ENCODE measurements around the gene LYPD8. TPM values are rescaled to one million over a fixed set of nuclear protein-coding genes. Genes with fewer than 3 reads are reported as not detected.

The LYPD8 gene
- total and polyA plus RNA-seq, 9 of the 15 experiments (the other 6 are each of a cell fraction or from before 2014, with no cell fraction given): 0.50 to 2.1 (median 1.3) TPM

DNA sequence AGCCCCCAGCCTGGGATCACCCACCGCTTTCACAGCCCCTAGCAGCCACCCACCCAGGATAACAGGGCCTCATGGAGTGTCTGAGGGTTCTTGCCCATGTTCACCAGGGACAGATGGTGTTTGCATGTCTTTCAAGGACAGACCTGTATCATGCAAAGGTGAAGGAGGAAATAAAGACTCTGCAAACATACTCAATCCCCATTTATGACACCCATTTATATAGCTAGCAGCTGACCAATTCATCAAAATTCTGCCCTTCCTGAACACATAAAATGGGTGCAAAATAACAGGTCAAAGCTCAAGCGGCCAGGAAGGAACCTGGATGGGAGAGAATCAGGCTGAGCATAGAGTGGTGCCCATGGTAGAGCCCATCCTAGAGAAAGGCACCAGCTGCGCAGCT lies 32.8 kb upstream of the LYPD8 start (continued):
- TF ChIP-seq, protein P1, sequence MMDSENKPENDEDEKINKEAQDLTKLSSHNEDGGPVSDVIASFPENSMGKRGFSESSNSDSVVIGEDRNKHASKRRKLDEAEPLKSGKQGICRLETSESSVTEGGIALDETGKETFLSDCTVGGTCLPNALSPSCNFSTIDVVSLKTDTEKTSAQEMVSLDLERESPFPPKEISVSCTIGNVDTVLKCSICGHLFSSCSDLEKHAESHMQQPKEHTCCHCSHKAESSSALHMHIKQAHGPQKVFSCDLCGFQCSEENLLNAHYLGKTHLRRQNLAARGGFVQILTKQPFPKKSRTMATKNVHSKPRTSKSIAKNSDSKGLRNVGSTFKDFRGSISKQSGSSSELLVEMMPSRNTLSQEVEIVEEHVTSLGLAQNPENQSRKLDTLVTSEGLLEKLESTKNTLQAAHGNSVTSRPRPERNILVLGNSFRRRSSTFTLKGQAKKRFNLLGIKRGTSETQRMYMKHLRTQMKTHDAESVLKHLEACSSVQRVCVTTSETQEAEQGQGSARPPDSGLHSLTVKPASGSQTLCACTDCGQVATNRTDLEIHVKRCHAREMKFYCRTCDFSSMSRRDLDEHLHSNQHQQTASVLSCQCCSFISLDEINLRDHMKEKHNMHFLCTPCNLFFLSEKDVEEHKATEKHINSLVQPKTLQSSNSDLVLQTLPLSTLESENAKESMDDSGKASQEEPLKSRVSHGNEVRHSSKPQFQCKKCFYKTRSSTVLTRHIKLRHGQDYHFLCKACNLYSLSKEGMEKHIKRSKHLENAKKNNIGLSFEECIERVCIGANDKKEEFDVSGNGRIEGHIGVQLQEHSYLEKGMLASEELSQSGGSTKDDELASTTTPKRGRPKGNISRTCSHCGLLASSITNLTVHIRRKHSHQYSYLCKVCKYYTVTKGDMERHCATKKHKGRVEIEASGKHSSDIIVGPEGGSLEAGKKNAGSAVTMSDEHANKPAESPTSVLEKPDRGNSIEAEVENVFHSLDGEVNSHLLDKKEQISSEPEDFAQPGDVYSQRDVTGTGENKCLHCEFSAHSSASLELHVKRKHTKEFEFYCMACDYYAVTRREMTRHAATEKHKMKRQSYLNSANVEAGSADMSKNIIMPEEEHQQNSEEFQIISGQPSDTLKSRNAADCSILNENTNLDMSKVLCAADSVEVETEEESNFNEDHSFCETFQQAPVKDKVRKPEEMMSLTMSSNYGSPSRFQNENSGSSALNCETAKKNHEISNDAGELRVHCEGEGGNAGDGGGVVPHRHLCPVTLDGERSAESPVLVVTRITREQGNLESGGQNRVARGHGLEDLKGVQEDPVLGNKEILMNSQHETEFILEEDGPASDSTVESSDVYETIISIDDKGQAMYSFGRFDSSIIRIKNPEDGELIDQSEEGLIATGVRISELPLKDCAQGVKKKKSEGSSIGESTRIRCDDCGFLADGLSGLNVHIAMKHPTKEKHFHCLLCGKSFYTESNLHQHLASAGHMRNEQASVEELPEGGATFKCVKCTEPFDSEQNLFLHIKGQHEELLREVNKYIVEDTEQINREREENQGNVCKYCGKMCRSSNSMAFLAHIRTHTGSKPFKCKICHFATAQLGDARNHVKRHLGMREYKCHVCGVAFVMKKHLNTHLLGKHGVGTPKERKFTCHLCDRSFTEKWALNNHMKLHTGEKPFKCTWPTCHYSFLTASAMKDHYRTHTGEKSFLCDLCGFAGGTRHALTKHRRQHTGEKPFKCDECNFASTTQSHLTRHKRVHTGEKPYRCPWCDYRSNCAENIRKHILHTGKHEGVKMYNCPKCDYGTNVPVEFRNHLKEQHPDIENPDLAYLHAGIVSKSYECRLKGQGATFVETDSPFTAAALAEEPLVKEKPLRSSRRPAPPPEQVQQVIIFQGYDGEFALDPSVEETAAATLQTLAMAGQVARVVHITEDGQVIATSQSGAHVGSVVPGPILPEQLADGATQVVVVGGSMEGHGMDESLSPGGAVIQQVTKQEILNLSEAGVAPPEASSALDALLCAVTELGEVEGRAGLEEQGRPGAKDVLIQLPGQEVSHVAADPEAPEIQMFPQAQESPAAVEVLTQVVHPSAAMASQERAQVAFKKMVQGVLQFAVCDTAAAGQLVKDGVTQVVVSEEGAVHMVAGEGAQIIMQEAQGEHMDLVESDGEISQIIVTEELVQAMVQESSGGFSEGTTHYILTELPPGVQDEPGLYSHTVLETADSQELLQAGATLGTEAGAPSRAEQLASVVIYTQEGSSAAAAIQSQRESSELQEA (IDR thresholded peaks at IDR 0.05; ENCODE audit: low read depth): no peak
- TF ChIP-seq, protein P2, sequence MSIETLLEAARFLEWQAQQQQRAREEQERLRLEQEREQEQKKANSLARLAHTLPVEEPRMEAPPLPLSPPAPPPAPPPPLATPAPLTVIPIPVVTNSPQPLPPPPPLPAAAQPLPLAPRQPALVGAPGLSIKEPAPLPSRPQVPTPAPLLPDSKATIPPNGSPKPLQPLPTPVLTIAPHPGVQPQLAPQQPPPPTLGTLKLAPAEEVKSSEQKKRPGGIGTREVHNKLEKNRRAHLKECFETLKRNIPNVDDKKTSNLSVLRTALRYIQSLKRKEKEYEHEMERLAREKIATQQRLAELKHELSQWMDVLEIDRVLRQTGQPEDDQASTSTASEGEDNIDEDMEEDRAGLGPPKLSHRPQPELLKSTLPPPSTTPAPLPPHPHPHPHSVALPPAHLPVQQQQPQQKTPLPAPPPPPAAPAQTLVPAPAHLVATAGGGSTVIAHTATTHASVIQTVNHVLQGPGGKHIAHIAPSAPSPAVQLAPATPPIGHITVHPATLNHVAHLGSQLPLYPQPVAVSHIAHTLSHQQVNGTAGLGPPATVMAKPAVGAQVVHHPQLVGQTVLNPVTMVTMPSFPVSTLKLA (conservative IDR thresholded peaks at IDR 0.05): no peak
- TF ChIP-seq L3MBTL2 (IDR thresholded peaks at IDR 0.05) (no peak), HDAC8 (tag; IDR thresholded peaks at IDR 0.05) (no peak), GATAD2B (IDR thresholded peaks at IDR 0.05; ENCODE audit: borderline replicate concordance) (no peak), RBM17 (IDR thresholded peaks at IDR 0.05; ENCODE audit: borderline replicate concordance, low read depth, low read length) (no peak), HMG20B (CRISPR knock-in tag; IDR thresholded peaks at IDR 0.05) (no peak), MECOM (CRISPR knock-in tag; IDR thresholded peaks at IDR 0.05) (no peak), GABPA (tag; conservative IDR thresholded peaks at IDR 0.05; ENCODE audit: low read depth) (no peak)
- TF ChIP-seq, protein P3, sequence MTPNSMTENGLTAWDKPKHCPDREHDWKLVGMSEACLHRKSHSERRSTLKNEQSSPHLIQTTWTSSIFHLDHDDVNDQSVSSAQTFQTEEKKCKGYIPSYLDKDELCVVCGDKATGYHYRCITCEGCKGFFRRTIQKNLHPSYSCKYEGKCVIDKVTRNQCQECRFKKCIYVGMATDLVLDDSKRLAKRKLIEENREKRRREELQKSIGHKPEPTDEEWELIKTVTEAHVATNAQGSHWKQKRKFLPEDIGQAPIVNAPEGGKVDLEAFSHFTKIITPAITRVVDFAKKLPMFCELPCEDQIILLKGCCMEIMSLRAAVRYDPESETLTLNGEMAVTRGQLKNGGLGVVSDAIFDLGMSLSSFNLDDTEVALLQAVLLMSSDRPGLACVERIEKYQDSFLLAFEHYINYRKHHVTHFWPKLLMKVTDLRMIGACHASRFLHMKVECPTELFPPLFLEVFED (CRISPR knock-in tag; conservative IDR thresholded peaks at IDR 0.05): no peak

All from K562 (cell line).